ENCODE results near the gene LGALS1.
"Not testable (repeated sequence)": the region's sequence is repeated elsewhere in the genome, so short reads cannot be mapped to it uniquely, and the experiment has no call there.

LGALS1 gene

GRCh38 chr22:37692627-37693285 is 17.3 kb downstream of the LGALS1 start:
- no peak for DNase-seq

DNA sequence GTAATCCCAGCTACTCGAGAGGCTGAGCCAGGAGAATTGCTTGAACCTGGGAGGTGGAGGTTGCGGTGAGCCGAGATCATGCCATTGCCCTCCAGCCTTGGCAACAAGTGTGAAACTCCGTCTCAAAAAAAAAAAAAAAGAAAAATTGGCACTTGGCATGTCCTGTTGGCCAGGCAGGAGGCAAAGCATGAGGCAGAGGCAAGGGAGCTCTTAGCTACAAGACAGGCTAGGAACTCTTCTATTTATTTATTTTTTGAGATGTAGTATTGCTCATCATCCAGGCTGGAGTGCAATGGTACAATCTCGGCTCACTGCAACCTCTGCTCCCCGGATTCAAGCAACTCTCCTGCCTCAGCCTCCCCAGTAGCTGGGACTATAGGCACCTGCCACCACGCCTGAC is 18.7 kb downstream of the LGALS1 start:
- not testable (repeated sequence) for DNase-seq

- DNase-seq = not testable (repeated sequence)
Measured at GRCh38 chr22:37696260-37696656, 20.8 kb downstream of the LGALS1 start.

GRCh38 chr22:37696657-37697537 is 21.5 kb downstream of the LGALS1 start, which contains the start of gene TRIOBP:
TRIOBP (plus strand) TSS chr22:37697048; CDS start chr22:37701366, 4,318 bp downstream.
- peak; percentile 89 for DNase-seq

DNA sequence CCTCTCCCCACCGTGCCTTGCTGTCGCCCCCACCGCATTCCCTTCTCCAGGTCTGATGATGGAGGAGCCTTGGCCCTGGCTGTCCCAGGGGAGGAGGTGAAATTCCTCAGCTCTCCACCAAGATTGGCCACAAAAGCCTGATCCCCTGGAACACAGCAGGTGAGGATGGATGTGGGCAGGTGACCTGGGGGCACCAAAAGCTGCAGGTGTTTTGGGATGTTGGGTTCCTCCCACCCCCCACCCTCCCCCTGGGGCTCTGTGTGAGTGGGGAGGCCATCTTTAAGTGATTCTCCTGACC is 22.1 kb downstream of the LGALS1 start:
- DNase-seq = no peak

- no peak for DNase-seq
Measured at GRCh38 chr22:37701141-37701786, 25.8 kb downstream of the LGALS1 start.

DNA sequence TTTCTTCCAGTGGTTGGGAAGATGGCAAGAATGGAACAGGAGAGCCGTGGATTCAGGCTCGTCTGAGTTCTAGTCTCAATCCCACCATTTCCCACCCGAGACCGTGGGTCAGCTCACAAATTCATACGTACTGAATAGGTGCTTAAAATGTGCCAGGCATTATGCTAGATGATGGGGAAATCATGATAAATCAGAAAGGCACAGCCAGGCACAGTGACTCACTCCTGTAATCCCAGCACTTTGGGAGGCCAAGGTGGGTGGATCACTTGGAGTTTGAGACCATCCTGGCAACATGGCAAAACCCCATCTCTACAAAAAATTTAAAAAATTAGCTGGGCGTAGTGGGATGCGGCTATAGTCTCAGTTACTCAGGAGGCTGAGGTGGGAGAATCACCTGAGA is 28.5 kb downstream of the LGALS1 start:
- DNase-seq = no peak

DNA sequence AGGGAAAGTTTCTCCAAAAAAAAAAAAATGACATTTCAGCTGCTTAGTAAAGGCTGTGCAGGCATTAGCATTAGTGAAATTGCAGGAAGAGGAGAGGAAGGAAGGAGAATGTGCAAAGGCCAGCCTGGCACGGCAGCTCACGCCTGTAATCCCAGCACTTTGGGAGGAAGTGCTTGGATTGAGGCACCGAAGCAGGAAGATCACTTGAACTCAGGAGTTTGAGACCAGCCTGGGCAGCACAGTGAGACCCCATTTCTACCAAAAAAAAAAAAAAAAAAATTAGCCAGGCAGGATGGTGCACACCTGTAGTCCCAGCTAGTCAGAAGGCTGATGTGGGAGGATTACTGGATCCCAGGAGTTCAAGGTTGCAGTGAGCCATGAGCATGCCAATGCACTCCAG is 29.2 kb downstream of the LGALS1 start:
- no peak for DNase-seq

DNA sequence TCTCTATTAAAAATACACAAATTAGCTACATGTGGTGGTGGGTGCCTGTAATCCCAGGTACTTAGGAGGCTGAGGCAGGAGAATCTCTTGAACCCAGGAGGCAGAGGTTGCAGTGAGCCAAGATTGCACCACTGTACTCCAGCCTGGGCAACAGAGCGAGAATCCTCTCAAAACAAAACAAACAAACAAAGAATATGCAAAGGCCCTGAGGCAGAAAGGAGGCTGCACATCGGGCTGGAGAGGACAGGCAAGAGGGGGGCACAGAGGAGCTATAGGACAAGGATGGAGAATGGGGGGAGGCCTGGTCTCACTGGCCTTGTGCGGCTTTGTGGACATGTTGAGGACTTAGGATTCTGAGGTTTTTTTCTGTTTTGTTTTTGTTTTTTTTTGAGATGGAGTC is 29.8 kb downstream of the LGALS1 start:
- DNase-seq = no peak

- no peak for DNase-seq
Measured at GRCh38 chr22:37708580-37709444, 33.4 kb downstream of the LGALS1 start.

GRCh38 chr22:37709445-37709765 is 34.0 kb downstream of the LGALS1 start:
- no peak for DNase-seq

DNA sequence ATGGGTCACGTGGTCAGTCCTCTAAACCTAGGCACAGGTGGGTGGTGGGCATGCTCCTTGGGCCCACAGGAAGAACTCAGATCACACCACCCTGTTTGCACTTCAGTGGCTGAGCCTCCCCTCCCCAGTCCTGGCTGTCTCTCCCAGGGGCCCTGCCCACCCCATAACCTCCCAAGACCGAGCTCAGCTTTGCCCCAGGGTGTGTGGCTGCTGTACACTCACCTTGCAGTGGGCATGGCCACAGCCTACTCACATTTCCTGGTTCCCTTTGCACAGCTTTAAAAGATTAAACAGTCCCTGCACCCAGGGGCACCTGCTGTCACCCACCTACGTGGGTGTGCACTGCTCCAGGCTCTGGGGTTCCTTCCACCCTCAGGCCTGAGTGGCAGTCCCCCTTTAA is 35.2 kb downstream of the LGALS1 start:
- no peak for DNase-seq

- DNase-seq = no peak
Measured at GRCh38 chr22:37711490-37711889, 36.1 kb downstream of the LGALS1 start.

GRCh38 chr22:37713761-37714160 is 38.3 kb downstream of the LGALS1 start:
- DNase-seq = no peak

GRCh38 chr22:37714634-37715033 is 39.2 kb downstream of the LGALS1 start:
- DNase-seq = no peak

- no peak for DNase-seq
Measured at GRCh38 chr22:37715760-37716159, 40.3 kb downstream of the LGALS1 start.

DNA sequence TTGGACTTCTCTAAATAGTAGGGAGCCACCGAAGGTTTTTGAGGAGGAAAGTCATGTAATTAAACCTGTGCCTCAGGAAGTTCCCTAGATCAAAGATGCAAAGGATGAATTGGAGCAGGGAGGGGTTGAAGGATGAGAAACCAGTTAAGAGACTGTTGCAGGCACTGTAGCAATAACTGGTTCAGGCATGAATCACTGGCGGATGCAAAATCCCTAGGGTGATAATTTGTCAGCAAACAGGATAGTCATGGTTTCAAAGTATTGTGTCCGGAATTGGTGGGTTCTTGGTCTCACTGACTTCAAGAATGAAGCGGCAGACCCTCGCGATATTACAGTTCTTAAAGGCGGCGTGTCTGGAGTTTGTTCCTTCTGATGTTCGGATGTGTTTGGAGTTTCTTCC is 41.3 kb downstream of the LGALS1 start:
- DNase-seq = no peak

DNA sequence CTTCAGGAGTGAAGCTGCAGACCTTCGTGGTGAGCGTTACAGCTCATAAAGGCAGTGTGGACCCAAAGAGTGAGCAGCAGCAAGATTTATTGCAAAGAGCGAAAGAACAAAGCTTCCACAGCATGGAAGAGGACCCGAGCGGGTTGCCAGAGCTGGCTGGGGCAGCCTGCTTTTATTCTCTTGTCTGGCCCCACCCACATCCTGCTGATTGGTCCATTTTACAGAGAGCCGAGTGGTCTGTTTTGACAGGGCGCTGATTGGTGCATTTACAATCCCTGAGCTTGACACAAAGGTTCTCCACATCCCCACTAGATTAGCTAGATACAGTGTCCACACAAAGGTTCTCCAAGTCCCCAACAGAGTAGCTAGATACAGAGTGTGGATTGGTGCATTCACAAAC is 41.8 kb downstream of the LGALS1 start:
- not testable (repeated sequence) for DNase-seq

DNA sequence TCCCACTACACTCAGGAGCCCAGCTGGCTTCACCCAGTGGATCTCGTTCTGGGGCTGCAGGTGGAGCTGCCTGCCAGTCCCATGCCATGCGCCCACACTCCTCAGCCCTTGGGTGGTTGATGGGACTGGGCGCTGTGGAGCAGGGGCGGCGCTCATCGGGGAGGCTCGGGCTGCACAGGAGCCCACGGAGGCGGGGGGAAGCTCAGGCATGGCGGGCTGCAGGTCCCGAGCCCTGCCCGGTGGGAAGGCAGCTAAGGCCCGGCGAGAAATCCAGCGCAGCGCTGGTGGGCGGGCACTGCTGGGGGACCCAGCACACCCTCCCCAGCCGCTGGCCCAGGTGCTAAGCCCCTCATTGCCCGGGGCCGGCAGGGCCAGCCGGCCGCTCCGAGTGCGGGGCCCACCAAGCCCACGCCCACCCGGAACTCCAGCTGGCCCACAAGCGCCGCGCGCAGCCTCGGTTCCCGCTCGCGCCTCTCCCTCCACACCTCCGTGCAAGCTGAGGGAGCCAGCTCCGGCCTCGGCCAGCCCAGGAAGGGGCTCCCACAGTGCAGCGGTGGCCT is 42.4 kb downstream of the LGALS1 start:
- DNase-seq = not testable (repeated sequence)

- DNase-seq = no peak
Measured at GRCh38 chr22:37725551-37726240, 50.3 kb downstream of the LGALS1 start.

GRCh38 chr22:37726241-37726887 is 50.9 kb downstream of the LGALS1 start:
- no peak for DNase-seq

DNA sequence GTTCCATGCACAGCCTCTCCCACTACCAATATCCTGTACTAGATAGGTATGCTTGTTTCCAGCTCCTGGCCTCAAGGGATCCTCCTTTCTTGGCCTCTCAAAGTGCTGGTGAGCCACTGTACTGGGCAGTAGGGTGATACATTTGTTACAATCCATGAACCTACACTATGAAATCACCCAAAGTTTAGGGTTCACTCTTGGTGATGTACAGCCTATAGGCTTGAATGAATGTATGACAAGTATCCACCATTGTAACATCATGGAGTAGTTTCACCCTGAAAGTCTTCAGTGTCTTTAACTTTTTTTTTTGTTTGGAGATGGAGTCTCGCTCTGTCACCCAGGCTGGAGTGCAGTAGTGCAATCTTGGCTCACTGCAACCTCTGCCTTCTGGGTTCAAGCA is 53.2 kb downstream of the LGALS1 start:
- DNase-seq = no peak
